GM12878 (cell line): Measurements from ENCODE around the gene RAPGEF3. TPM values are rescaled to one million over a fixed set of nuclear protein-coding genes. Genes with fewer than 3 reads are reported as not detected.

ENCODE experiments used
- ATAC-seq: fragments of 200-7000 bp; cut with Tn5 transposase; 3 replicates; pipeline ENCODE4 v1.9.1; 2020; ENCODE audit warnings: mild to moderate bottlenecking, moderate library complexity
- BruUV-seq: library from RNA; stranded (reverse); fragments of 400-500 nt; replicated peaks from 2 replicates; lab custom pipeline; 2021; lab: Mats Ljungman, UMichigan
- CTCF ChIA-PET: fragments of 300-600 bp; sonication (Branson Sonifier 250); formaldehyde crosslinking; extraction: SDS; loops from one replicate; lab custom pipeline; 2021; ENCODE audit warnings: inconsistent platforms; lab: Yijun Ruan, JAX
- POLR2A ChIA-PET: fragments of 350-600 bp; formaldehyde crosslinking; extraction: SDS; loops from one replicate; lab custom pipeline; 2021; ENCODE audit warnings: inconsistent platforms; lab: Charles Lee
- RAD21 ChIA-PET: fragments of 300-600 bp; sonication (Branson Sonifier 250); formaldehyde crosslinking; loops from one replicate; lab custom pipeline; 2023; ENCODE audit warnings: antibody characterized with exemption; ENCODE audit not compliant: unreplicated experiment; lab: Charles Lee
- SMC1A ChIA-PET: fragments of 300-600 bp; sonication (Branson Sonifier 250); formaldehyde crosslinking; loops from one replicate; lab custom pipeline; 2023; ENCODE audit not compliant: unreplicated experiment, uncharacterized antibody; lab: Charles Lee
- DNase-seq: peaks from one replicate; pipeline ENCODE4 v3.0.0-alpha.2; 2011; ENCODE audit warnings: low read depth, low spot score
- FAIRE-seq: peaks from 3 replicates; lab custom pipeline; 2011; peaks lifted over from hg19 to GRCh38; lab: Jason Lieb, UNC
- H2AFZ ChIP-seq: 2 replicates; pipeline ENCODE4 v1.6.0; 2011; ENCODE audit warnings: low read depth, low read length, control low read depth; ENCODE audit not compliant: control insufficient read depth
- H3K27ac ChIP-seq: 2 replicates; pipeline ENCODE4 v1.5.1; 2011; ENCODE audit warnings: control low read depth; ENCODE audit not compliant: control insufficient read depth, insufficient read depth
- H3K27me3 ChIP-seq, 2 experiments: replicated peaks in 1 of 2; 2 replicates each; pipeline versions ENCODE4 v1.6.0 to v1.6.1; 2011; ENCODE audit warnings: low read length in 1 of 2; ENCODE audit not compliant: control insufficient read depth in 2 of 2, insufficient read depth in 2 of 2
- H3K36me3 ChIP-seq, 2 experiments: 2 replicates each; pipeline ENCODE4 v1.5.1; 2011; ENCODE audit warnings: low read length in 1 of 2; ENCODE audit not compliant: control insufficient read depth in 2 of 2, insufficient read depth in 2 of 2
- H3K4me1 ChIP-seq: 2 replicates; pipeline ENCODE4 v1.6.1; 2011; ENCODE audit warnings: mild to moderate bottlenecking, low read length, moderate library complexity, mixed read lengths; ENCODE audit not compliant: control insufficient read depth, insufficient read depth
- H3K4me2 ChIP-seq: 2 replicates; pipeline ENCODE4 v1.6.0; 2011; ENCODE audit warnings: control low read depth; ENCODE audit not compliant: control insufficient read depth, insufficient read depth
- H3K4me3 ChIP-seq: fragments of 200-600 bp; sonication (generic); 2 replicates; pipeline ENCODE4 v1.5.1; 2016
- H3K79me2 ChIP-seq: 2 replicates; pipeline ENCODE4 v1.6.0; 2011; ENCODE audit warnings: low read length; ENCODE audit not compliant: control insufficient read depth, insufficient read depth
- H3K9ac ChIP-seq: 2 replicates; pipeline ENCODE4 v1.8.0; 2011; ENCODE audit warnings: low read length, control low read depth, mixed read lengths; ENCODE audit not compliant: control insufficient read depth, insufficient read depth
- H3K9me3 ChIP-seq: replicated peaks from 3 replicates; pipeline ENCODE4 v1.5.1; 2011; ENCODE audit warnings: mild to moderate bottlenecking, low read length; ENCODE audit not compliant: control insufficient read depth, insufficient read depth
- H4K20me1 ChIP-seq: 2 replicates; pipeline ENCODE4 v1.6.0; 2011; ENCODE audit not compliant: control insufficient read depth, insufficient read depth
- ATF7 ChIP-seq: fragments of 450-650 bp; IDR thresholded peaks from 2 replicates; pipeline ENCODE4 v1.6.1; 2016; ENCODE audit warnings: low read depth, mild to moderate bottlenecking
- BRCA1 ChIP-seq: IDR thresholded peaks from 2 replicates; pipeline ENCODE4 v1.6.1; 2011; ENCODE audit warnings: low read depth, low read length, improper control_type of control experiment
- ESRRA ChIP-seq: IDR thresholded peaks from 2 replicates; pipeline ENCODE4 v1.6.1; 2012; ENCODE audit warnings: mild to moderate bottlenecking, low read length, improper control_type of control experiment
- EZH2 ChIP-seq: IDR thresholded peaks from 2 replicates; pipeline ENCODE4 v1.6.1; 2012; ENCODE audit warnings: low read depth, mild to moderate bottlenecking, control low read depth, inconsistent platforms, low read length, borderline replicate concordance; ENCODE audit not compliant: control insufficient read depth
- HDAC2 ChIP-seq: fragments of 200-600 bp; sonication (generic); IDR thresholded peaks from 2 replicates; pipeline ENCODE4 v1.6.1; 2017
- LARP7 ChIP-seq: fragments of 450-650 bp; IDR thresholded peaks from 2 replicates; pipeline ENCODE4 v1.6.1; 2017; ENCODE audit warnings: mild to moderate bottlenecking
- NR2C2 ChIP-seq: IDR thresholded peaks from 2 replicates; pipeline ENCODE4 v1.6.1; 2011; ENCODE audit warnings: borderline replicate concordance, low read depth; ENCODE audit not compliant: control insufficient read depth, insufficient read length
- NR2F1 ChIP-seq: fragments of 450-650 bp; conservative IDR thresholded peaks from 2 replicates; pipeline ENCODE4 v1.6.1; 2017; ENCODE audit warnings: mild to moderate bottlenecking
- RAD51 ChIP-seq: fragments of 450-650 bp; IDR thresholded peaks from 2 replicates; pipeline ENCODE4 v1.6.1; 2016; ENCODE audit warnings: moderate library complexity, mild to moderate bottlenecking, inconsistent platforms
- SREBF1 ChIP-seq: IDR thresholded peaks from 2 replicates; pipeline ENCODE4 v1.6.1; 2012; ENCODE audit warnings: mild to moderate bottlenecking, low read length
- STAT1 ChIP-seq: fragments of 450-650 bp; conservative IDR thresholded peaks from 2 replicates; pipeline ENCODE4 v1.6.1; 2014; ENCODE audit warnings: antibody characterized with exemption, mild to moderate bottlenecking
- YY1 ChIP-seq: IDR thresholded peaks from 2 replicates; pipeline ENCODE4 v1.6.1; 2011; ENCODE audit warnings: low read depth, mild to moderate bottlenecking, low read length
- ZSCAN29 ChIP-seq: fragments of 450-650 bp; IDR thresholded peaks from 2 replicates; pipeline ENCODE4 v1.6.1; 2017; ENCODE audit warnings: mild to moderate bottlenecking, moderate library complexity
- WGBS: methylation state at CpG from one replicate; pipeline ENCODE4 v1.1.6; 2016; ENCODE audit warnings: low lambda C conversion rate; ENCODE audit not compliant: insufficient replicate concordance, insufficient coverage; ENCODE audit errors: missing lambda C conversion rate; 5-methylcytosine and 5-hydroxymethylcytosine counted together
- in situ Hi-C: fragments of 300-500 bp; cut with MboI; formaldehyde crosslinking; loops from 9 replicates; pipeline ENCODE4 v1.14.3; 2018; ENCODE audit warnings: mixed read lengths
- intact Hi-C: fragments of 100-400 bp; cut with micrococcal nuclease; formaldehyde crosslinking; loops from one replicate; pipeline ENCODE4 v1.14.2; 2022; ENCODE audit not compliant: unreplicated experiment
- polyA plus RNA-seq, 11 experiments: library from polyadenylated mRNA; depleted of rRNA in 4 of 11; unstranded in 6 of 11; stranded (reverse) in 5 of 11; fragments of >200 nt; fragmentation: Nextera tagmentation in 4 of 11; fragmentation: Illumina TruSeq in 1 of 11; extraction: Ambion mirVana in 4 of 11; extraction: Trizol in 1 of 11; gene quantifications; 1 replicate in 1 of 11; 2 replicates in 10 of 11; pipeline versions ENCODE4 v1.2.1 to v1.2.3, GENCODE V29; 2011 to 2016; ENCODE audit warnings: inconsistent platforms in 2 of 11, missing spikeins in 2 of 11, low read depth in 1 of 11
- total RNA-seq, 4 experiments: library from RNA; depleted of rRNA in 3 of 4; stranded (reverse); fragments of >200 nt in 3 of 4; fragmentation: Illumina TruSeq in 1 of 4; extraction: Trizol in 1 of 4; gene quantifications; 2 replicates each; pipeline versions ENCODE4 v1.2.1 to v1.2.3, GENCODE V29; 2013 to 2021
- TF ChIP-seq, protein P1 (sequence below), 3 experiments: IDR thresholded peaks in 2 of 3; conservative IDR thresholded peaks in 1 of 3; 2 replicates each; pipeline ENCODE4 v1.5.1; 2011; ENCODE audit warnings: low read depth in 3 of 3, low read length in 3 of 3, mild to moderate bottlenecking in 3 of 3, control low read depth in 2 of 3, moderate library complexity in 2 of 3, inconsistent platforms in 1 of 3, mixed read lengths in 1 of 3; ENCODE audit not compliant: control insufficient read depth in 2 of 3, insufficient read depth in 1 of 3; ENCODE audit errors: extremely low read depth in 1 of 3
- TF ChIP-seq, protein P2 (sequence below): fragments of 450-650 bp; IDR thresholded peaks from 2 replicates; pipeline ENCODE4 v1.6.1; 2017; ENCODE audit warnings: mild to moderate bottlenecking, moderate library complexity
- TF ChIP-seq, protein P3 (sequence below): fragments of 450-650 bp; IDR thresholded peaks from 2 replicates; pipeline ENCODE4 v1.6.1; 2017; ENCODE audit warnings: borderline replicate concordance

The RAPGEF3 gene
- total and polyA plus RNA-seq, 10 of the 15 experiments (the other 5 are each of a cell fraction or from before 2014, with no cell fraction given), result 0.02 to 0.92 (median 0.31) TPM; not detected in 2

DNA sequence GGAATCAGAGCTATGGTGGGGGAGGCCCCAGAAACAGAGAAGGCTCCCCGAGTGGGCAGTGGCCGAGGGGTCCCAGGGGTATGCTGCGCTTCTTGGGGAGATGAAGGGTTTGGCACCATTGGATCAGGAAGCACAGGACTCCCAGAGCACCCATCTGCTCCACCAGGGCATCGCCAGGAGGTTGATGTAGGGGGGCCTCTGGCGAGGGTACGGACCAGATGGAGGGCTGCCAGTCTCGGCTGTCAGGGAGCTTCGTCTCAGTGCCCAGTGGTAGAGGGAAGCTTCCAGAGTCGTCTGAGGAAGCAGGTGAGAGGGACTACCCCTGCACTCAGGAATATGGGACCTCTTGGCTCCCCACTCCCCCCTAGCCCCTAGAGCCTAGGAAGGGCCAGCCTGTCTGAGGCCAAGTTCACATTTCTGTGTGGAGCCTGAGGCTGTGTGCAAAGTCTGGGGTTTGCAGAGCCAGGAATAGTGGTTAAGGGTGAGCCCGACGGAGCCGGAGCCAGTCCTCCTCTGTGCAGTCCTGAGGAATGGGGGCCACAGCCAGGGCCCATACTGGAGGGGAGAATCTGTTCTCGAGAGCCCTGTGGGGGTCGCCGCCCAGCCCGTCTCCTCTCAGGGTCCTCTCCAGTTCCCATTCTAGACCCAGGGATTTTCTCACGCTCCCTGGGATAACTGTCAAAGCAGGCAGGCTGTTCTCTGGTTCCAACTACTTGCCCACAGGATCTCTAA lies 24.5 kb upstream of the RAPGEF3 start:
- Histone ChIP-seq H2AFZ (no peak overlapping the region), H3K4me1 (no peaks in the 10 kb centered on the region), H3K4me3 (no peak overlapping the region), H3K4me2 (no peak overlapping the region), H3K27ac (no peak overlapping the region), H3K9me3 (no peaks in the 10 kb centered on the region), H3K27me3 (no peaks in the 10 kb centered on the region), H3K79me2 (no peaks in the 10 kb centered on the region), H3K36me3 (peaks cover 0 to 4% of the 10 kb centered on the region in 2 experiments; a peak in 1 of 4 replicates), H3K9ac (no peak overlapping the region), H4K20me1 (no peaks in the 10 kb centered on the region)
- intact Hi-C loops, result no loop called here
- 82% methylated on average over 17 of the region's 17 CpGs for WGBS
- CTCF ChIA-PET, result interaction anchor here (12.1 to 19.3 kb wide), 2 partner anchors 39 to 54 kb away, joined by 167 to 814 read pairs; no protein-coding TSS in a partner anchor
- RAD21 ChIA-PET, result interaction anchor here (1.5 kb wide), 1 partner anchor 55 kb away, joined by 3 read pairs; no protein-coding TSS in a partner anchor
- no TSS peak for BruUV-seq
- POLR2A ChIA-PET, result interaction anchor here (0.8 kb wide), 1 partner anchor 49 kb away, joined by 3 read pairs; no protein-coding TSS in a partner anchor
- in situ Hi-C loops, result no loop called here
- SMC1A ChIA-PET, result interaction anchor here (11.3 kb wide), 1 partner anchor 41 kb away, joined by 139 read pairs; no protein-coding TSS in a partner anchor
- DNase-seq, result no peak
- FAIRE-seq, result no peak
- no peak for ATAC-seq
- TF ChIP-seq, protein P1, sequence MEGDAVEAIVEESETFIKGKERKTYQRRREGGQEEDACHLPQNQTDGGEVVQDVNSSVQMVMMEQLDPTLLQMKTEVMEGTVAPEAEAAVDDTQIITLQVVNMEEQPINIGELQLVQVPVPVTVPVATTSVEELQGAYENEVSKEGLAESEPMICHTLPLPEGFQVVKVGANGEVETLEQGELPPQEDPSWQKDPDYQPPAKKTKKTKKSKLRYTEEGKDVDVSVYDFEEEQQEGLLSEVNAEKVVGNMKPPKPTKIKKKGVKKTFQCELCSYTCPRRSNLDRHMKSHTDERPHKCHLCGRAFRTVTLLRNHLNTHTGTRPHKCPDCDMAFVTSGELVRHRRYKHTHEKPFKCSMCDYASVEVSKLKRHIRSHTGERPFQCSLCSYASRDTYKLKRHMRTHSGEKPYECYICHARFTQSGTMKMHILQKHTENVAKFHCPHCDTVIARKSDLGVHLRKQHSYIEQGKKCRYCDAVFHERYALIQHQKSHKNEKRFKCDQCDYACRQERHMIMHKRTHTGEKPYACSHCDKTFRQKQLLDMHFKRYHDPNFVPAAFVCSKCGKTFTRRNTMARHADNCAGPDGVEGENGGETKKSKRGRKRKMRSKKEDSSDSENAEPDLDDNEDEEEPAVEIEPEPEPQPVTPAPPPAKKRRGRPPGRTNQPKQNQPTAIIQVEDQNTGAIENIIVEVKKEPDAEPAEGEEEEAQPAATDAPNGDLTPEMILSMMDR (IDR thresholded peaks at IDR 0.05 in 2 of 3, conservative IDR thresholded peaks at IDR 0.05 in 1 of 3; ENCODE audit: control insufficient read depth in 2 of 3, extremely low read depth in 1 of 3, insufficient read depth in 1 of 3, low read depth in 3 of 3, low read length in 3 of 3), result no peak
- TF ChIP-seq ESRRA (no peak), ATF7 (no peak), RAD51 (no peak), STAT1 (no peak), NR2C2 (no peak), NR2F1 (no peak), YY1 (no peak), EZH2 (no peak), LARP7 (no peak), ZSCAN29 (no peak), BRCA1 (no peak), SREBF1 (no peak), HDAC2 (no peak)
- TF ChIP-seq, protein P2, sequence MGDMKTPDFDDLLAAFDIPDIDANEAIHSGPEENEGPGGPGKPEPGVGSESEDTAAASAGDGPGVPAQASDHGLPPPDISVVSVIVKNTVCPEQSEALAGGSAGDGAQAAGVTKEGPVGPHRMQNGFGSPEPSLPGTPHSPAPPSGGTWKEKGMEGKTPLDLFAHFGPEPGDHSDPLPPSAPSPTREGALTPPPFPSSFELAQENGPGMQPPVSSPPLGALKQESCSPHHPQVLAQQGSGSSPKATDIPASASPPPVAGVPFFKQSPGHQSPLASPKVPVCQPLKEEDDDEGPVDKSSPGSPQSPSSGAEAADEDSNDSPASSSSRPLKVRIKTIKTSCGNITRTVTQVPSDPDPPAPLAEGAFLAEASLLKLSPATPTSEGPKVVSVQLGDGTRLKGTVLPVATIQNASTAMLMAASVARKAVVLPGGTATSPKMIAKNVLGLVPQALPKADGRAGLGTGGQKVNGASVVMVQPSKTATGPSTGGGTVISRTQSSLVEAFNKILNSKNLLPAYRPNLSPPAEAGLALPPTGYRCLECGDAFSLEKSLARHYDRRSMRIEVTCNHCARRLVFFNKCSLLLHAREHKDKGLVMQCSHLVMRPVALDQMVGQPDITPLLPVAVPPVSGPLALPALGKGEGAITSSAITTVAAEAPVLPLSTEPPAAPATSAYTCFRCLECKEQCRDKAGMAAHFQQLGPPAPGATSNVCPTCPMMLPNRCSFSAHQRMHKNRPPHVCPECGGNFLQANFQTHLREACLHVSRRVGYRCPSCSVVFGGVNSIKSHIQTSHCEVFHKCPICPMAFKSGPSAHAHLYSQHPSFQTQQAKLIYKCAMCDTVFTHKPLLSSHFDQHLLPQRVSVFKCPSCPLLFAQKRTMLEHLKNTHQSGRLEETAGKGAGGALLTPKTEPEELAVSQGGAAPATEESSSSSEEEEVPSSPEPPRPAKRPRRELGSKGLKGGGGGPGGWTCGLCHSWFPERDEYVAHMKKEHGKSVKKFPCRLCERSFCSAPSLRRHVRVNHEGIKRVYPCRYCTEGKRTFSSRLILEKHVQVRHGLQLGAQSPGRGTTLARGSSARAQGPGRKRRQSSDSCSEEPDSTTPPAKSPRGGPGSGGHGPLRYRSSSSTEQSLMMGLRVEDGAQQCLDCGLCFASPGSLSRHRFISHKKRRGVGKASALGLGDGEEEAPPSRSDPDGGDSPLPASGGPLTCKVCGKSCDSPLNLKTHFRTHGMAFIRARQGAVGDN, result no peak
- TF ChIP-seq, protein P3, sequence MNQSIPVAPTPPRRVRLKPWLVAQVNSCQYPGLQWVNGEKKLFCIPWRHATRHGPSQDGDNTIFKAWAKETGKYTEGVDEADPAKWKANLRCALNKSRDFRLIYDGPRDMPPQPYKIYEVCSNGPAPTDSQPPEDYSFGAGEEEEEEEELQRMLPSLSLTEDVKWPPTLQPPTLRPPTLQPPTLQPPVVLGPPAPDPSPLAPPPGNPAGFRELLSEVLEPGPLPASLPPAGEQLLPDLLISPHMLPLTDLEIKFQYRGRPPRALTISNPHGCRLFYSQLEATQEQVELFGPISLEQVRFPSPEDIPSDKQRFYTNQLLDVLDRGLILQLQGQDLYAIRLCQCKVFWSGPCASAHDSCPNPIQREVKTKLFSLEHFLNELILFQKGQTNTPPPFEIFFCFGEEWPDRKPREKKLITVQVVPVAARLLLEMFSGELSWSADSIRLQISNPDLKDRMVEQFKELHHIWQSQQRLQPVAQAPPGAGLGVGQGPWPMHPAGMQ, result no peak
